K562 (cell line): ENCODE measurements around the gene C11orf91. TPM values are rescaled to one million over a fixed set of nuclear protein-coding genes. Genes with fewer than 3 reads are reported as not detected.

Source experiments
- ARNT ChIP-seq, 2 experiments: fragments of 450-650 bp; IDR thresholded peaks; 2 replicates each; pipeline ENCODE4 v1.6.1; 2016; ENCODE audit warnings: mild to moderate bottlenecking in 1 of 2
- ATF7 ChIP-seq: fragments of 450-650 bp; IDR thresholded peaks from 2 replicates; pipeline ENCODE4 v1.7.1; 2014; ENCODE audit warnings: mild to moderate bottlenecking, moderate library complexity
- CBX1 ChIP-seq: sonication (generic); IDR thresholded peaks from 2 replicates; pipeline ENCODE4 v1.6.1; 2016; ENCODE audit warnings: antibody characterized with exemption, low read depth, mild to moderate bottlenecking
- CCNT2 ChIP-seq: IDR thresholded peaks from 2 replicates; pipeline ENCODE4 v1.6.1; 2011; ENCODE audit warnings: borderline replicate concordance, low read depth, mild to moderate bottlenecking, moderate library complexity, mixed read lengths, low read length; ENCODE audit not compliant: insufficient read length; ENCODE audit errors: extremely low read depth
- CEBPB ChIP-seq: fragments of 450-650 bp; IDR thresholded peaks from 2 replicates; pipeline ENCODE4 v1.6.1; 2016; ENCODE audit warnings: missing genetic modification characterization, missing compliant biosample characterization
- CREBBP ChIP-seq: IDR thresholded peaks from one replicate; pipeline ENCODE4 v1.6.1; 2012; ENCODE audit warnings: low read depth, mild to moderate bottlenecking, control low read depth, inconsistent platforms, low read length
- CREM ChIP-seq: IDR thresholded peaks from 2 replicates; pipeline ENCODE4 v1.6.1; 2014; ENCODE audit warnings: antibody characterized with exemption, low read depth
- DDX20 ChIP-seq: fragments of 450-650 bp; IDR thresholded peaks from 2 replicates; pipeline ENCODE4 v1.6.1; 2016; ENCODE audit warnings: missing genetic modification characterization, low read depth, mild to moderate bottlenecking, missing compliant biosample characterization, moderate library complexity
- DEAF1 ChIP-seq: fragments of 450-650 bp; formaldehyde crosslinking; IDR thresholded peaks from 2 replicates; pipeline ENCODE4 v1.4.0; 2020; ENCODE audit warnings: mild to moderate bottlenecking, moderate library complexity
- EP300 ChIP-seq: IDR thresholded peaks from 2 replicates; pipeline ENCODE4 v1.6.1; 2012; ENCODE audit warnings: low read length, improper control_type of control experiment
- HDAC1 ChIP-seq, 2 experiments: fragments of 450-650 bp; IDR thresholded peaks; 2 replicates each; pipeline ENCODE4 v1.6.1; 2016 to 2017; ENCODE audit warnings: inconsistent platforms in 1 of 2, mild to moderate bottlenecking in 1 of 2, moderate library complexity in 1 of 2
- HLTF ChIP-seq: fragments of 450-650 bp; IDR thresholded peaks from 2 replicates; pipeline ENCODE4 v1.6.1; 2016
- HOMEZ ChIP-seq: fragments of 250-450 bp; sonication (Bioruptor Pico); IDR thresholded peaks from 2 replicates; pipeline ENCODE4 v1.4.0; 2020; ENCODE audit warnings: mild to moderate bottlenecking, moderate library complexity
- IRF2 ChIP-seq: sonication (generic); formaldehyde crosslinking; IDR thresholded peaks from 2 replicates; pipeline ENCODE4 v1.8.1; 2022; ENCODE audit warnings: mild to moderate bottlenecking, missing genetic modification reagents
- NELFE ChIP-seq: IDR thresholded peaks from 2 replicates; pipeline ENCODE4 v1.6.1; 2011; ENCODE audit warnings: mild to moderate bottlenecking; ENCODE audit not compliant: insufficient read depth, insufficient read length
- RFX7 ChIP-seq: fragments of 250-450 bp; sonication (Bioruptor Pico); IDR thresholded peaks from 2 replicates; pipeline ENCODE4 v1.5.1; 2021; ENCODE audit warnings: mild to moderate bottlenecking
- RNF2 ChIP-seq: sonication (generic); IDR thresholded peaks from 2 replicates; pipeline ENCODE4 v1.6.1; 2016
- SAFB2 ChIP-seq: fragments of 200-400 bp; formaldehyde crosslinking; IDR thresholded peaks from 2 replicates; pipeline ENCODE4 v1.6.1; 2018; ENCODE audit warnings: borderline replicate concordance, low read length, low read depth, moderate library complexity; ENCODE audit not compliant: severe bottlenecking
- TCF15 ChIP-seq: fragments of 250-450 bp; sonication (Bioruptor Pico); IDR thresholded peaks from 2 replicates; pipeline ENCODE4 v1.8.0; 2022; ENCODE audit warnings: moderate library complexity, mild to moderate bottlenecking, inconsistent platforms
- THRA ChIP-seq: fragments of 450-650 bp; IDR thresholded peaks from 2 replicates; pipeline ENCODE4 v1.6.1; 2017; ENCODE audit warnings: mild to moderate bottlenecking, moderate library complexity
- WHSC1 ChIP-seq: IDR thresholded peaks from one replicate; pipeline ENCODE4 v1.6.1; 2012; ENCODE audit warnings: low read length, control low read depth, inconsistent platforms
- ZBED1 ChIP-seq: IDR thresholded peaks from 2 replicates; pipeline ENCODE4 v1.6.1; 2014
- ZBTB43 ChIP-seq: sonication (generic); formaldehyde crosslinking; IDR thresholded peaks from 2 replicates; pipeline ENCODE4 v1.8.0; 2023; ENCODE audit warnings: mild to moderate bottlenecking, missing genetic modification reagents
- ZNF77 ChIP-seq: fragments of 250-450 bp; sonication (Bioruptor Pico); IDR thresholded peaks from 2 replicates; pipeline ENCODE4 v1.5.0; 2020
- polyA plus RNA-seq, 8 experiments: library from polyadenylated mRNA; depleted of rRNA in 4 of 8; stranded (reverse) in 5 of 8; unstranded in 3 of 8; fragments of >200 nt; fragmentation: Nextera tagmentation in 2 of 8; fragmentation: Illumina TruSeq in 1 of 8; extraction: Ambion mirVana in 2 of 8; extraction: Trizol in 1 of 8; gene quantifications; 2 replicates each; pipeline versions ENCODE4 v1.2.1 to v1.2.3, GENCODE V29; 2011 to 2014; ENCODE audit warnings: inconsistent platforms in 1 of 8, missing spikeins in 1 of 8
- total RNA-seq, 7 experiments: library from RNA; depleted of rRNA in 6 of 7; stranded (reverse); fragments of >200 nt in 6 of 7; fragmentation: Illumina TruSeq in 2 of 7; extraction: Trizol in 2 of 7; gene quantifications; 2 replicates each; pipeline versions ENCODE4 v1.2.1 to v1.2.3, GENCODE V29; 2011 to 2021; ENCODE audit warnings: low replicate concordance in 1 of 7

Gene C11orf91
- total and polyA plus RNA-seq, 9 of the 15 experiments (the other 6 are each of a cell fraction or from before 2014, with no cell fraction given), result not detected

- TF ChIP-seq THRA (no peak), CBX1 (no peak), HOMEZ (CRISPR knock-in tag) (no peak), RNF2 (no peak), IRF2 (no peak), CEBPB (tag) (no peak), ATF7 (peak; percentile 48; the same call in 1 of the 2 replicates), NELFE (no peak), DDX20 (no peak), CREBBP (no peak), WHSC1 (no peak), SAFB2 (no peak), DEAF1 (CRISPR knock-in tag) (no peak), CCNT2 (peak; percentile 54), RFX7 (CRISPR knock-in tag) (no peak), HLTF (peak; percentile 38; the same call in 1 of the 2 replicates), TCF15 (CRISPR knock-in tag) (no peak), CREM (peak; percentile 43), ZBED1 (no peak), ARNT (IDR thresholded peaks at IDR 0.05) (peak in 1 of 2 experiments; percentile 48; a peak in 1 of 4 replicates), ZNF77 (CRISPR knock-in tag) (no peak), ZBTB43 (CRISPR knock-in tag) (no peak), HDAC1 (IDR thresholded peaks at IDR 0.05) (peak in 1 of 2 experiments; percentile 84; a peak in 2 of 4 replicates), EP300 (peak; percentile 67; the same call in 1 of the 2 replicates)
Measured at GRCh38 chr11:33723238-33723881, 22.7 kb upstream of the C11orf91 start (continued).
